GM18519 (cell line): ENCODE data around the gene MAP3K13.

ENCODE experiments used
- ATAC-seq: cut with Tn5 transposase; IDR thresholded peaks from one replicate; pipeline ENCODE4 v1.9.1; 2021; ENCODE audit warnings: mild to moderate bottlenecking, moderate library complexity; ENCODE audit not compliant: unreplicated experiment, low FRiP score

The MAP3K13 gene, protein sequence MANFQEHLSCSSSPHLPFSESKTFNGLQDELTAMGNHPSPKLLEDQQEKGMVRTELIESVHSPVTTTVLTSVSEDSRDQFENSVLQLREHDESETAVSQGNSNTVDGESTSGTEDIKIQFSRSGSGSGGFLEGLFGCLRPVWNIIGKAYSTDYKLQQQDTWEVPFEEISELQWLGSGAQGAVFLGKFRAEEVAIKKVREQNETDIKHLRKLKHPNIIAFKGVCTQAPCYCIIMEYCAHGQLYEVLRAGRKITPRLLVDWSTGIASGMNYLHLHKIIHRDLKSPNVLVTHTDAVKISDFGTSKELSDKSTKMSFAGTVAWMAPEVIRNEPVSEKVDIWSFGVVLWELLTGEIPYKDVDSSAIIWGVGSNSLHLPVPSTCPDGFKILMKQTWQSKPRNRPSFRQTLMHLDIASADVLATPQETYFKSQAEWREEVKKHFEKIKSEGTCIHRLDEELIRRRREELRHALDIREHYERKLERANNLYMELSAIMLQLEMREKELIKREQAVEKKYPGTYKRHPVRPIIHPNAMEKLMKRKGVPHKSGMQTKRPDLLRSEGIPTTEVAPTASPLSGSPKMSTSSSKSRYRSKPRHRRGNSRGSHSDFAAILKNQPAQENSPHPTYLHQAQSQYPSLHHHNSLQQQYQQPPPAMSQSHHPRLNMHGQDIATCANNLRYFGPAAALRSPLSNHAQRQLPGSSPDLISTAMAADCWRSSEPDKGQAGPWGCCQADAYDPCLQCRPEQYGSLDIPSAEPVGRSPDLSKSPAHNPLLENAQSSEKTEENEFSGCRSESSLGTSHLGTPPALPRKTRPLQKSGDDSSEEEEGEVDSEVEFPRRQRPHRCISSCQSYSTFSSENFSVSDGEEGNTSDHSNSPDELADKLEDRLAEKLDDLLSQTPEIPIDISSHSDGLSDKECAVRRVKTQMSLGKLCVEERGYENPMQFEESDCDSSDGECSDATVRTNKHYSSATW

DNA sequence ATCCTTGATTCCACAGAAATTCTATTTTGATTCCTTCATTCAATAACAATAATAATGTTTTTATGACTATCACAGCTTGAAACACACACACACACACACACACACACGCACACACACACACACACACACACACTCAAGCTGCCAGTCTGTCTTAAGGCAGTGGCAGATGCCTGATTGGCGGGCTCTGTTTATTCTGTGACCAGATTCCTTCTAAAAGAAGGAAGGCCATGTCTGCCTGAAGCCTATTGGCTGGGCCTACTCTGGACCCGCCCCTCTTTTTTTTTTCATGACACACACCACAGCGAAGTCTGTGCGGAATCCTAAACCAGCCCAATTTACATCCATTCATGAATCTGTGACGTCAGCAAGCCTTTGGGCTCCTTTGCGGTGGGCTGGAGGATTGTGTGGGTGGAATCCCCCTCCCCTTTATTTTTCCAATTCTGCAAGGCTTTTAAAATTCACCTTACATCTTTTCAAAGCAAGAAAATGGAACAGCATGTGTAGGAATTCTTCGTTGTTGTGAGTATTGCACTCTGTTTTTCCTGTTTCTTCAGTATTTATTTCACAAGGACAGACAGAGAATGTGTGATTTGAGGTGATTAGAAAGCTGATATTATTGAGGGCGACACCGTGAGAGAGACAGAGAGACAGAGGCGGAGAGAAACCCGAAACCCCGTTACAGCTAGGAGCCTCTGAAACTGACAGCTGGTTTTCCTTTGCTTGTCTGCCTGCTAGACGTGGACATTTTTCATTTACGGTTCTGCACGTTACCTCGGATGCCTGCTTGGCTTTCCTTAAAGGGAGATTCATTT lies at the start of gene MAP3K13:
Gene MAP3K13, plus strand, starts transcription at position 287 of the 812 bp plus-strand sequence. CDS start 65,446 bp downstream, outside the sequence.
- peak; percentile 91 for ATAC-seq

DNA sequence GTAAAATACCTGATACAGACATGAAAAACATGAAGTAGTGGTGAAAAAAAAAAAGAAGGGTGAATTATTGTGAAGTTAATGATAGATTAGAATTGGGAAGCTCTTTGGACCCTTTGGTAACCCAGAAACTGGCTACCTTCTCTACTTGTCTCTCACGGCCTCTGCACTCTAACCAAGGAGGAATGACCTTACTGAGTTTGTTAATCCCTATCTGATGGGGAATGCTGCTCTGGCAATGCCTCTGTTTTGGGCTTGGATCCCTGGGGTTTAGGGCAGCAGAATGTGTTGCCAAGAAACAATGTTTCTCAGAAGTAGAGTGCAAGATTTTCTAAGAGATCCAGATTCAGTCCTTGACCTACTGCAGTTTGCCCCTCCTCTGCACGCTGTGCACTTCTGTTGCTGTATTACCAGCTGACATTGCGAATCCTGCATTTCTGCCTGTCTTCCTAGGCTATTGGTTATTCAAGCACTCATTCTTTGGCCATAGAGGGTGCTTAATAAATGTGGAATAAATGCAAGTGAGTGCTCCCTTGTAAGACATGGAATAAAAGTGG lies 49.2 kb upstream of the MAP3K13 start:
- no peak for ATAC-seq

DNA sequence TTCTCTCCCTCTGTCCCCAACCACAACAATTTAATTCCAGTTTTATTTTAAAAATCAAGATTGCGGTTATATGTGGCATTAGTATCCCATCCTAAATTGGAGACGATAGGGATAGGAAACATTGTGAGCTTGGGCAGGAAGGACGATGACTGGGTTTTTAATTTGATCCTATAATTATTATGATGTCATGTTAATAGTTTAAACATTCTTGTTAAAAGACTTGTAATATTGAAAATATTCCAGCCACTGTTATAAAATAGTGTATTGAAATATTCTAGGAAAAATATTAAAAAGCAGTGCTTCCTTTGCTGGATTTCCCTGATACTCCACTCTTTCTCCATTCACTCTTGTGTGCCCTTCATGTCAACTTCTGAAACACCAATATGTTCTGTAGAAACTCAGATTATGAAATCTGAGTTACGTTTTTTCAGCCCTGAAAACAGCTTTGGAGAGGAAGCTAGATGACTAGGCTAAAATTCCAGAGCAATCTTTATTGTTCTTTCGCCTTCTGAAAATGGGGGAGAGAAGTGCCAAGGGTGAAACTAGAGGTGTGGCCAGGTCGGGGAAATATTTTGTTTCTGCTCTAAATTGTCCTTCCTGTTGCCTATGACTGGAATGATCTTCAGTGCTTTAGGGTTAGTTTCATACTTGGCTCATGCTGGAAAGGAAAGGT lies 46.1 kb upstream of the MAP3K13 start:
- ATAC-seq = no peak

DNA sequence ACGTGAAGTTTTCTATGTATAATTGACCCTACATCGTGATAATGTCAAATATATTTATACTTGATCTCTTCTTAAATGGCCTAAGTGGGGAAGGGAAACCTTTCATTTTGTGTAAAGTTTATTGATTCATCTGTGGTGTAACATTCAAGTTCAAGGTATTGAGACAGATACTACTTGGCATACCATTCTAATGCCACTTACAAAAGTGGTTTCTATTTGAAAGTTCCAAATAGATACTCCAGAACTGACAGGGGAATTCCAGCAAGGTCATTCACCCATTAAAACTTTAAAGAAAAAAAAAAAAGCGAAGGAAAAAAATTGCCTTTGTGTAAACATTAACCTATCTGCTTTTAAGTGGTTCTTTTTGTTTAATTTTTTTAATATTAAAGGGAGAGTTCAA lies 45.3 kb upstream of the MAP3K13 start:
- ATAC-seq = no peak

DNA sequence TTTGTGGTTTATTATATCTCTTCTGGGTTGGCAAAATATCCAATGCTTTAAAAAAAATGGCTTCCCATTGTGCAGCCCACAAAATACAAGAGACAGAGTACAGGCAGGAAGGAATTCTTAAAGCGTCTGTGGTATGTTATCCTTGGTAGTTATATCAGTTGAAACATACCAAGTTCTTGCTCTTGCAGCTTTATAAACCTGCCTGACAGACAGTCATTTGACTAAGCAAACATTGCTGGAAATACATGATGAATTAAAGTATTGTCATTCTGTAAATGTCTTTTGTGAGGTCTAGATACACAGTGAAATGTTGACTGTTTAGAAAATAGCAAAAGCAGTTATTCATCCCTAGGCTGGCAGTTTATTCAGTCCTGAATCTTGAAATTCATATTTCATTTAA lies 44.8 kb upstream of the MAP3K13 start:
- no peak for ATAC-seq

DNA sequence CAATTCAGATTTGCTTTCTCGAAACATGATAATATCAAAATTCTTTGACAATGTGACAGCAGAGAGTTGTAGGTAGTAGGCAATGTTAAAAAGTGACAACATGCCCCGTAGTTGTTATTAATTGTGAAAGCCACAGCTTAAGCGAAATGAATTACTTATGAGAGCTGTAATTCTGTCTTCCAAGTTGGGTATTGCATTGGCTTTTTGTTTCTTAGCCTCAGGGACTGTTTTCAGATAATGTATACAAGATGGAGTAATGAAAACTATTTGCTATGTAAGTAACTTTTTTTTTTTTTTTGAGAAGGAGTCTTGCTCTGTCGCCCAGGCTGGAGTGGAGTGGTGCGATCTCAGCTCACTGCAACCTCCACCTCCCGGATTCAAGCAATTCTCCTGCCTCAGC lies 43.1 kb upstream of the MAP3K13 start:
- no peak for ATAC-seq

DNA sequence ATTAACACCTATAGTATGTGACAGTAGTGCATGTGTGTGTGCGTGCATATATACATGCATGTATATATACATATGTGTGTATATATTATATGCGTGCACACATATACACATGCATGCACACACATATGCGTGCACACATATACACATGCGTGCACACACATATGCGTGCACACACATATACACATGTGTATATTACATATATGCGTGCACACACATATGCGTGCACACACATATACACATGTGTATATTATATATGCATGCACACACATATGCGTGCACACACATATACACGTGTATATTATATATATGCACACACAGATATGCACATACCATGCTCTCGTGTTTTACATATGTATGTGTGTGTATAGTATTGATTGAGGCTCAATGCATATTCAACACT lies 42.0 kb upstream of the MAP3K13 start:
- ATAC-seq = no peak

DNA sequence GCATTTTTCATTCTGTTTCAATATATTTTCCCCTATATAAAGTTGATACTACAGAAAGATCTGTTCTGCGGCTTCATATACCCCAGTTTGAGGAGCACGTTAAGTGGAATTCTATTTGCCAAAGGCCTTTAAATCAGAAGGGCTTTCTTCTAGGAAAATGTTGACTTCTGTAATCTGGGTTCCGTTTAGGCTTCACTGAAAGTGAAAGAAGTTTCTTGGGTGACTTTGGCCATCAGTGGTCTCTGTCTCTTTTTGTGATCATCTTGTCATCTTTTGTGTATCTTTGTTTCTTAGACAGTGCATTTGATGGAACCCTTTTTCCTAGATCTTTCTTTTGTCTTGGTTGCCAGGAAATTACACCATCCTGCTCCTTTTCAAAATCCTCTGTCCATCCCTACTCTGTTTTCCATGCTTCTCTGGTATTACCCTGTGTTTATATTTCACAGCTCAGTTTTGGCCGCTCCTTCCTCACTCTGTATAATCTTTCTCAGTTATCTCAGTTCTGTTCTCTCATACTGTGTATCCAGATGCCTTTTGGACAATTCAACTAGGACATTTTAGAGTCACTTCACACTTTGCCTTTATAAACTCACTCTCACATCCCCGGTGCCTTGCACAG lies 40.7 kb upstream of the MAP3K13 start:
- no peak for ATAC-seq

DNA sequence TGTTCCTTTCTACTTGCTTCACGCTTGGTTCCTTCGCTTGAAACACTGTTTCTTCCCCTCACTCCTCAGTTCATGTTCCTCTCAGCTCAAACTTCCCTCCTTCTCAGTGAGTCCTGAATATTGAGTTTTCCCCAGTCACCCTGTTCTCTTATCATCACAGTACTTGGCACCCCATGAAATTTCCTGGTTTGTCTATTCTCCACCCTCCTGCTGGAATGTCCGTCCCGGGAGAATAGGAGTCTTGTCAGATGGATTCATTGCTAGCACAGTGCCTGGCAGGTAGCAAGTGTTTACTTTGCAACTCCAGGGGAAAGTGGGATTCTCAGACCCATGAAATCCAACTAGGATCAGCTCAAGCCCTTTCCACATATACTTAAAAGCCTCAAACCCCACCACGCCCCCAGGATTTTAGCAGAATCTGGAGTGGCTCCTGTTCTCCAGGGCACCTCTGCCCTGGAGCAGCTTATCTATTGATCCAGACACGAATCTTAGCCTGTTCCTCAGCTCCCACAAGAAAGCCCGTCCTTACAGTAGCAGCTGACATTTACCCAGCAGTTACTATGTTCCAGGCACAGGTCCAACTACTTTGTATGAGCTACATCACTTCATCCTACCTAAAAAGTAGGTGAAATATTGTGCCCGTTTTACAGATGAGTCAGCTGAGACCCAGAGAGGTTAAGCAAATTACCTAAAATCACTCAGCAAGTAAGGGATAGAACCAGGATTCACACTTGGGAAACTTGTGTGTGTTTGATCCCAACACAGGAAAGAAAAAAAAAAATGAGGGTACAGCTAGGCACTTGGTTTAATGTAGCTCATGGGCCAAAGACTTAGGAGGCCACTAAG lies 36.8 kb upstream of the MAP3K13 start:
- ATAC-seq = no peak

DNA sequence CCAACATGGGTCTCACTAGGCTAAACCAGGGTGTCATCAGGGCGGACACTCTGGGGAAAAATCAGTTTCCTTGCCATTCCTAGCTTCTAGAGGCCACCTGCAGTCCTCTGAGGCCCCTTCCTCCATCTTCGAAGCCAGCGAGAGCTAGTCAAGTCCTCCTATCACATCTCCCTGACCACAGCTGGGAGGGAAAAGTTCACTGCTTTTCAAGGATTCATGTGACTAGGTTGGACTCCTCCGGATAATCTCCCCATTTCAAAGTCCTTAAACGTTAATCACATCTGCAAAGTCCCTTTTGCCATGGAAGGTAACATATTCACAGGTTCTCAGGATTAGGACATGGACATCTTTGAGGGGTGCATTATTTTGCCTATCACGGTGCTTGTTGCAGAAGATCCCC lies 35.9 kb upstream of the MAP3K13 start:
- no peak for ATAC-seq

DNA sequence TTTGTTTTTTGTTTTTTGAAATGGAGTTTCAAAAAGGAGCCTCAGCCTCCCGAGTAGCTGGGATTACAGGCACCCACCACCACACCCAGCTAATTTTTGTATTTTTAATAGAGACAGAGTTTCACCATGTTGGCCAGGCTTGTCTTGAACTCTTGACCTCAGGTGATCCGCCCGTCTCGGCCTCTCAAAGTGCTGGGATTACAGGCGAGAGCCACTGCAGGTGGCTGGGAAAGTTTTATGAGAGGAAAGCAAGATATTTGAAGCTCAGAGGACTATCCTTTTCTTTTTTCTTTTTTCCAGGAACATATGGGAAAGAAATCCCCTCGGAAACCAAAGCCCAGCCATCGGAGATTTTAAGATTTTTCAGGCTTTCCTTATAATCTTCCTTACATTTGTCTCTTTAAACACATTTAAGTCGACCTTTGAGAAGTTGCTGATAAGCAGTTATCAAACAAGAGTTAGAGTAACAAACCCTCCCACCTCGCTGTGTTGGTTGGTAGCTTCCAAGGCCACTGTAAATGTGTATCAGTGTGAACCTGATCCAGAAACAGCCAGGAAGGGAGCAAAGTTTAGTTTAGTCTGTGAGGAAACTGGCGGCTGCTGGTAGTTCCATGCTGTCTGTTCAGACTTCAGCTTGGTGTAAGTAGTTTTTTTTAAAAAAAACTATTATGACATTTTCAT lies 34.5 kb upstream of the MAP3K13 start:
- no peak for ATAC-seq

DNA sequence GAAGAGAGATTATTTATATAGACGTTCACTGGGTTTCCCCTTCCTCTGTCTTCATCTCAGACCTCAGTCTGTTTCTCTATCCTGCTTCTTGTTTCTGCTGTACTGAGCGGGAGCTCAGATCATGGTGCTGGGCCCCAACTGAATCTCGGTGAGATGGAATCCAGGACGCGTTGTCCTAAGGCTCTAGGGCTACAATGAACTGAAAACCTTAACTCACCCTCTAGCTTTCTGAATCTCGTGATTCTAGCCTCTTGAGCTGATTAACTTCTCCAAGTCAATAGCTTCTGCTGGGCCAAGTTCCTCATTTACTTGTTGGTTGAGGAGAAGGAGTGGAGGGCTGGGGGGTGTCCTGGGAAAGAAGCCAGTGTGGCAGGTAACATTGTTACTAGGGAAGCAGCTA lies 32.7 kb upstream of the MAP3K13 start:
- ATAC-seq = no peak

DNA sequence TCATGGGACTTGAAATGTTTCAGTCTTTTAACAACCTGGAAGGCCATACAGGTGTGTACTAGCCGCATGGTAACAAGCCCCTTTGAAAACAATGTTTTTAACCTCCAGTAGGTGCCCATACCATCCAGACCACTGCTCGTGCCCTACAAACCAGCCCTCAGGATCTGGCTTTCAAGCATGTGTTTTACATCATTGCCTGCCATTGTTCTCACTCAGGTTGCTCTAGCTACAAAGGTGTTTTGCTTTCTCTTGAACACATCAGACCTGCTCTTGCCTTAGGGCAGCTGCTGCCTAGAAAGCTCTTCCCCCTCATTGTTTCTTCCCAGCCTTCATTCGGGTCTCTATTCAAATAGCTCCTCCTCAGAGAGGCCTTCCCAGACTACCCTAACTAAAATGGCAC lies 32.3 kb upstream of the MAP3K13 start:
- ATAC-seq = no peak

DNA sequence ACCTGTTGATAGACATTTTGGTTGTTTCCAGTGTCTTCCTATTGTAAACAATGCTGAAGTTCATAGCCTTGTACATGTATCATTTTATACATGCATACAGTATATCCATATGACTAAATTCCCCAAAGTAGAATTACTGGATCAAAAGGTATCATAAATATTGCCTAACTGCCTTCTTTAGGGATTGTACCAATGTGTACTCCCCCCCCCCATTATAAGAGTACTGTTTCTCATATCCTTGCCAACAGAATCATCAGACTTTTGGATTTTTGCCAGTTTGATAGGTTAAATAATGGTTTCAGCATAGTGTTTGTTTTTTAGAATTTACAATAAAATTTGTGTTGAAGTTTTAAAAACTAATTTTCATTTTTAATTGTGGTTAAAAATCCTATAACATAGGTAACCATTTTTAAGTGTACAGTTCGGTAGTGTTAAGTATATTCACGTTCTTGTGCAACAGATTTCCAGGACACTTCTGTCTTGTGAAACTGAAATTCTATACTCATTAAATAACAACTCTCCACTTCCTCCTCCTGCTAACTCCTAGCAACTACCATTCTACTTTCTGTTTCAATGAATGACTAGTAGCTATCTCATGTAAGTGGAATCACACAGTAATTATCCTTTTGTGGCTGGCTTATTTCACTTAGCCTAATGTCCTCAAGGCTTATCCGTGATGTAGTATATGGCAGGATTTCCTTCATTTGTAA lies 30.8 kb upstream of the MAP3K13 start:
- peak; percentile 90 for ATAC-seq

DNA sequence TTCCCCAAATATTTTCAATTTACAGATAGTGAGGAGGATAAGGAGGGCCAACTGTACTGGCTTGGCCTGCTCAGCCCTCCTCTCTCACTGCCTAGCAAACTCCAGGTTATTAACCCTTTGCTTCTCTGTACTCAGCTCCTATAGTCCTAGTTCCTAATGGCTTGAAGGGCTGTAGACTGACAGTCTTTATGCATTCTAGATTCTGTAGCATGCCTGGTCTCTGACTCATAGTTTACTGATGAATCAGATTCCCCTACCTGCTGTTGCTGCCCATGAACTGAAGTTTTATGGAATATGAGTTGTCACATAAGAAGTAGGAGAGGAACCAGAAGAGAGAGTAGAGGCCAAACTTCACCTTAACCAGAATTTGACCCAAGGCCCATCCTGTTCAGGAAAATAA lies 27.1 kb upstream of the MAP3K13 start:
- ATAC-seq = no peak

DNA sequence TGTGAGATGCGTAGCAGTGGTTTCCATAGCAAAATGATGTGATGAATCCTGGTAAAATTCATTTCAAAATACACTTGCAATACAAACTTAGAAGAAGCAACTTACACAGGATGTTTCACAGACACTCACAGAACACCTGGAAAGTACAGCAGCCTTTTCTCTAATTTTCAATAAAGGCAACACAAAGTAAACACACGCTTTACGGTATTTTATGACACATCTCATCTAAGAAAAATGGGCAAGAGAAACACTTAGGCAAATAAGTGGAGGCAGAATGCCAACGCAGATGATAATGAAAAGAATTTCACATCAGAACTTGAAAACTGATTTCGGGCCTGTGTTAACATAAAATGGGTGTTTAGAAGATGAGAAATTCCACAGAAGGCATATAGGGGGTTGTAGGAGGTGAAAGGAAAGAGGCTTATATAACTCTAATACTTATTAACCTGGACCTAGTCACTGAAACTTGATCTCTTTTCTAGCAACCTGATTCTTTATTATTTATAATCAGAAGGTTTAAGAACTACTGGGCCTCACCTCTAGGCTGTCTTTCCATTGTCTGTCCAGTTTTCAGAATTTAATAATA lies 25.6 kb upstream of the MAP3K13 start:
- no peak for ATAC-seq

DNA sequence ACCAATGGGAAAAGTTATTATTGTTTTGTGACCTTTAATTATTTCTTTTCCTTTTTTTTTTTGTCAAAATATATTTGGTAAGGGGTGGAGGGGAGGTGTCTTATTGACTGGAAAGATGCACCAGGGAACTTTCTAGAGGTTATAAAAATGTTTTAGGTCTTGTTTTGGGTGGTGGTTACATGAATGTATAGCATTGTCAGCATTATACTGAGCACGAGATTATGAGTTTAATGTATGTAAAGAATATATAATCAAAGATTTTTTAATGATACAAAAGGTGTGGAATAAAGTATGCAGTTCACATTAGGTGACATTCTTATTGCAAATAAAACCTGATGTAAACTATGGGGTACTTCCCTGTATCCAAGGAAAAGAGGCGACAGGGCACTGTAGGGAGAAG lies 23.0 kb upstream of the MAP3K13 start:
- ATAC-seq = no peak
